ENCODE measurements around the gene PLB1.

- TF ChIP-seq CREB1 (CRISPR knock-in tag; IDR thresholded peaks at IDR 0.05; ENCODE audit: low read depth) (no peak), CTCF (conservative IDR thresholded peaks at IDR 0.05; ENCODE audit: low read depth in 2 of 2) (no peak), ZNF114 (CRISPR knock-in tag; IDR thresholded peaks at IDR 0.05) (no peak)
Observed at GRCh38 chr2:28593160-28593755, 97.4 kb downstream of the PLB1 start.
